GM18868 (cell line): ENCODE measurements around the gene TMEM139.

Experiments
- ATAC-seq: cut with Tn5 transposase; IDR thresholded peaks from one replicate; pipeline ENCODE4 v1.9.1; 2021; ENCODE audit warnings: mild to moderate bottlenecking, moderate library complexity; ENCODE audit not compliant: unreplicated experiment

TMEM139 gene

GRCh38 chr7:143284591-143285469 lies at the start of gene TMEM139:
Gene TMEM139, plus strand, starts transcription at chr7:143284958. Its CDS starts 1,000 bp downstream, at chr7:143285958.
- ATAC-seq = no peak

GRCh38 chr7:143235561-143235960 lies 49.2 kb upstream of the TMEM139 start:
- no peak for ATAC-seq

- no peak for ATAC-seq
Observed at GRCh38 chr7:143236408-143236990, 48.3 kb upstream of the TMEM139 start.

DNA sequence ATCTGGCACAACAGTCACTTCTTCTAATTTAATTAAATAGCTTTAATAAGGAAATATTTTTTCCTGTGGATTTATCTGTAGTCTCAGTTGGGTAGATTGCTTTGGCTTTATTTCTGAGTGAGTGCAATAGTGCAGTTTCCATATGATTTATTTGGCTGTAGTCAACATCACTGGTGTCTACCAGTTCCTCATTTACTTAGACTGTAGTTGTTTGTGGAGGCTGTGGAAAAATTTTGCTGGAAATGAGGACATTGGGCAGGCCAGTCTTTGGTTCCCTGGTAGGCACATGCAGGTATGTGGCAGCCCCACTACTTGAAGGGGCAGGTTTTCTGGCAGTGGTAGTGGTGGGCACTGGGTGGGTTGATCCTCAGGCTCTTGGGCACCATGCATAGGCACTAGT lies 47.4 kb upstream of the TMEM139 start:
- ATAC-seq = no peak

GRCh38 chr7:143238289-143238980 lies 46.3 kb upstream of the TMEM139 start:
- no peak for ATAC-seq

DNA sequence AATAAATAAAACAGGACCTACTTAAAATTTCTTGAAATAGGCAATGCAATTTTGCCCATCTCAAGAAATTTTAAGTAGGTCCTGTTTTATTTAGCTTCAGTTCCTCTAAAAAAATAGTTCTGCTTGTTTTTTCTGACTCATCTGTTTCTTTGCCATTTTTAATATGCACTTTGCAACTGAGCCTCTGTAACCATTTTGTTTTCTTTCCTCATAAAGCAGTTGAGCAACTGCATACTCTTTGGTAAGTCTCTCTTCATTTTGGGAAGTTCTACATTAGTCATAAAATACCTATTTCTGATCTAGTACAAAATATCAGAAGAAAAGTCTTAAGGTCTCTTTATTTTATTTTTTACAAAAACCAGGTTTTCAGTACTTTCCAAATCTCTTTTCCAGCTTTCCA lies 44.9 kb upstream of the TMEM139 start:
- ATAC-seq = no peak

- peak; percentile 97 for ATAC-seq
Observed at GRCh38 chr7:143240291-143241168, 44.2 kb upstream of the TMEM139 start.

- ATAC-seq = no peak
Observed at GRCh38 chr7:143242306-143242705, 42.5 kb upstream of the TMEM139 start.

- ATAC-seq = no peak
Observed at GRCh38 chr7:143243111-143243510, 41.6 kb upstream of the TMEM139 start.

GRCh38 chr7:143243614-143244013 lies 41.1 kb upstream of the TMEM139 start:
- ATAC-seq = no peak

- ATAC-seq = no peak
Observed at GRCh38 chr7:143244321-143244720, 40.4 kb upstream of the TMEM139 start.

GRCh38 chr7:143245123-143245522 lies 39.6 kb upstream of the TMEM139 start:
- ATAC-seq = no peak

DNA sequence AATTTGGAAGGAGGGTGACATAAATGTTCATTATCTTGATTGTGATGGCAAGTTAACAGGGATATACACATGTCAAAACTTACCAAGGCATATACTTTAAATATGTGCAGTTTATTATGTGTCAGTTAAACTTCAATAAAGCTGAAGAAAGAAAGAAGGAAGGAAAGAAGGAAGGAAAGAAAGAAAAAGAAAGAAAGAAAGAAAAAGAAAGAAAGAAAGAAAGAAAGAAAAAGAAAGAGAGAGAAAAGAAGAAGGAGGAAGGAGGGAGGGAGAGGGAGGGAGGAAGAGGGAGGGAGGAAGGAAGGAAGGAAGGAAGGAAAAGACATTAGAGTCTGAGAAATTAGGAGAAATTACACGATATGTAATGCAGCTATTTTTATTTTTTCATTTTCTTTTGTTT lies 37.4 kb upstream of the TMEM139 start:
- ATAC-seq = no peak

- ATAC-seq = no peak
Observed at GRCh38 chr7:143248761-143249354, 35.9 kb upstream of the TMEM139 start.

GRCh38 chr7:143250199-143250598 lies 34.6 kb upstream of the TMEM139 start:
- no peak for ATAC-seq

- ATAC-seq = no peak
Observed at GRCh38 chr7:143250822-143251221, 33.9 kb upstream of the TMEM139 start.

DNA sequence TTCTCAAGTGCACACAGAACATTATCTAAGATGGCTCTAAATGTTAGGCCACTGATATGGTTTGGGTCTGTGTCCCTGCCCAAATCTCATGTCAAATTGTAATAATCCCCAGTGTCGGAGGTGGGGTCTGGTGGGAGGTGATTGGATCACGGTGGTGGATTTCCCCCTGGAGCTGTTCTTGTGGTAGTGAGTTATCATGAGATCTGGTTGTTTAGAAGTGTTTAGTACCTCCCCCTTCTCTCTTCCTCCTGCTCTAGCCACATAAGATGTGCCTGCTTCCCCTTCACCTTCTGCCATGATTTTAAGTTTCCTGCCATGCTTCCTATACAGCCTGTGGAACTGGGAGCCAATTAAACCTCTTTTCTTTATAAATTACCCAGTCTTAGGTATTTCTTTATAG lies 32.8 kb upstream of the TMEM139 start:
- ATAC-seq = no peak

- no peak for ATAC-seq
Observed at GRCh38 chr7:143255564-143255963, 29.2 kb upstream of the TMEM139 start.

- no peak for ATAC-seq
Observed at GRCh38 chr7:143256325-143256724, 28.4 kb upstream of the TMEM139 start.

DNA sequence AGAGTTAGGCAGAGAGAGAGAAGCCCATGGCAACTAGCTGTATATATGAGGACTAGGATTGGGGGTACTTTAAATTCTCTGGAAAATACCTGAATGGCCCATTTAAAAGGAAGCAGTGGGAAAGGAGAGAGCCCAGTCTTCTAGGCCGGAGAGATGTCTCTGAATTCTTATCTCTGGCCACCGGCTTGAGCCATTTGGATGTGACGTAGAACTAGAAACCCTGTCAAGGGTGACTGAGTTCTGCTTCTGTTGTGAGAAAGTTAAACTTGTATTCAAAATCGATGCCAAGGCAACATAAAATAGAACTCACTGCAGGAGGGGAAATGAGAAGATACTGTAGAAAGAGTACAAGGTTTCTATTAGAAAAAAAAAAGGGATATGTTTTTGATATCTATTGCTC lies 27.8 kb upstream of the TMEM139 start:
- peak; percentile 92 for ATAC-seq
